ENCODE data around the gene MVB12B. TPM values are rescaled to one million over a fixed set of nuclear protein-coding genes. Genes with fewer than 3 reads are reported as not detected.

Gene MVB12B
- total and polyA plus RNA-seq, 9 donors, result 7.0 to 23.1 (median 17.8) TPM

DNA sequence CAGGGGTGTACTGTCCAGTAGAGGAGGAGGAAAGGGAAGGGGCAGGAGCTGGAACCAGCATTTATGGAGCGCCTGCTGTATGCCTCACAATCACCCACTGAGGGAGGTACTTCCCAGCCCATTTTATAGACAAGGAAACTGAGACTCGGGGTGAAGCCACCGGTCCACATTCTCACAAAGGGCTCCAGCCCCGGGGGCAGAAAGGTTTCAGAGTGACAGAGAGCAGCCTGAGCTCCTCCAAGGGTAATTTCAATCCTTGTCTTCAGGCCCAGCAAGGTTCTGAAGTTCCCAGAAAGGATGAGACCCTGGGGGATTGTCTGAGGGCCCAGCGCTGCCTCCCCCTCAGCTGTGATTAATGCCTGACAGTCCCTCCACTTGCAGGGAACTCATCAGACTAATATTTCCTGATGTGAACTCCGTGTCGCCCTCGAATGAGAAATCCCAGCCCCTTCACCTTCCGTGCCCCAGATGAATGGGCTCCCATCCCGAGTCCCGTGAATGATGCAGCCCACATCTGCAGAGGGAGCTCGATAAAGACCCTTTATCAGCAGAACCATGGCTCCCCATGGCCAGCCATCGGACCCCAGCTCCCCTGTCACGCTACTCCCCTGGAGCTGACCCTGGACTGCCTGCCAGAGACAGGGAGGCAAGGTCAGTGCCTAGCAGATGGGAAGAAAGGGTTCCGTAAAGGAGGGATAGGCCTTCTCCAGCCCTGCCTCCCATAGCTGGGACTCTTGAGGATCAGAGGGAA lies 32.1 kb upstream of the MVB12B start:
- no peak for DNase-seq
- Histone ChIP-seq H3K27me3 (no peaks in the 10 kb centered on the region), H3K4me3 (no peak overlapping the region), H3K27ac (no peak overlapping the region), H3K4me1 (ENCODE audit: insufficient read depth) (no peaks in the 10 kb centered on the region), H3K9me3 (no peaks in the 10 kb centered on the region), H3K36me3 (no peaks in the 10 kb centered on the region)
- TF ChIP-seq, protein P1, sequence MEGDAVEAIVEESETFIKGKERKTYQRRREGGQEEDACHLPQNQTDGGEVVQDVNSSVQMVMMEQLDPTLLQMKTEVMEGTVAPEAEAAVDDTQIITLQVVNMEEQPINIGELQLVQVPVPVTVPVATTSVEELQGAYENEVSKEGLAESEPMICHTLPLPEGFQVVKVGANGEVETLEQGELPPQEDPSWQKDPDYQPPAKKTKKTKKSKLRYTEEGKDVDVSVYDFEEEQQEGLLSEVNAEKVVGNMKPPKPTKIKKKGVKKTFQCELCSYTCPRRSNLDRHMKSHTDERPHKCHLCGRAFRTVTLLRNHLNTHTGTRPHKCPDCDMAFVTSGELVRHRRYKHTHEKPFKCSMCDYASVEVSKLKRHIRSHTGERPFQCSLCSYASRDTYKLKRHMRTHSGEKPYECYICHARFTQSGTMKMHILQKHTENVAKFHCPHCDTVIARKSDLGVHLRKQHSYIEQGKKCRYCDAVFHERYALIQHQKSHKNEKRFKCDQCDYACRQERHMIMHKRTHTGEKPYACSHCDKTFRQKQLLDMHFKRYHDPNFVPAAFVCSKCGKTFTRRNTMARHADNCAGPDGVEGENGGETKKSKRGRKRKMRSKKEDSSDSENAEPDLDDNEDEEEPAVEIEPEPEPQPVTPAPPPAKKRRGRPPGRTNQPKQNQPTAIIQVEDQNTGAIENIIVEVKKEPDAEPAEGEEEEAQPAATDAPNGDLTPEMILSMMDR (IDR thresholded peaks at IDR 0.05), result no peak
- TF ChIP-seq EP300 (IDR thresholded peaks at IDR 0.05), result no peak
- no peak for TF ChIP-seq POLR2A (IDR thresholded peaks at IDR 0.05)
- WGBS, 3 donors, result 42 to 58% (median 44%) methylated on average over 14 to 15 of the region's 15 CpGs
- intact Hi-C loops (cut with DNase I), result no loop called here

DNA sequence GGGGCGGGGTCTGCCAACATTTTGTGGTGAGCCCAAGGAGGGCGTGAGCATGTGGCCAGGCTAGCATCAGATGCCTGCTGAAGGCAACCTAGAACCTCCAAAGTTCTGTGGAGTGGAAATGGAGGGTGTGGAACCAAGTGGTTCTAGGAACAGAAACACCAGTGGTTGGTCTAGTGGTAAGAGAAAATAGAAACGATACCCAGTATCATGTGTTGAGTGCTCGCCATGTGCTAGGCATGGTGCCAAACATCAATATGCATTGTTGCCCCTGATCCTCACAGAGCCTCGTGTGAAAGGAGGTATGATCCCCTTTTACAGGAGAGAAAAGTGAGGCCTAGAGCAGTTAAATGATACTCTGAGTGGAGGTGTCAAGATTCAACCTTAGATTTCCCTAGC lies 31.5 kb upstream of the MVB12B start:
- 84 to 87% (median 85%) methylated on average over 5 of the region's 5 CpGs for WGBS, 3 donors
- intact Hi-C loops (cut with DNase I), result no loop called here

DNA sequence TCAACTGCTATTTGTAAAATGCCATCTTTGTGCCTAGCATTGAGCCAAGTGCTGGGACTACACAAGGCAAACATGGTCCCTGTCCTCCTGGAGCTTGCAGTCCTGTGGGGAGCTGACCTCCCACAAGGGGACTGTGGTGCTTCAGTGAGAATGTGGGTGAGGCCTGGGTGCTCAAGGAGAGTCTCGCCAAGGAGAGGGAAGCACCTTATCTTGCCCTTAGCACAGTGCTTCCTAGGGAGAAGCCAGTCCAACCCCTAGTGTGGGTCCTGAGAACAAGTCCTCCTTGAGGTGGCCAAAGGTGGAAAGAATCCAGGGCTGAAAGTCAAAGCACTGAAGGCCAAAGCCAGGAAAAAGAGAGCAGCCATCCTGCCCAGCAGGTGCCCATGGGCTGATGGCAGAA lies 31.1 kb upstream of the MVB12B start:
- WGBS, 3 donors, result 88 to 100% (median 94%) methylated on average over 1 of the region's 1 CpG
- Histone ChIP-seq H3K27me3 (no peaks in the 10 kb centered on the region), H3K9me3 (no peaks in the 10 kb centered on the region), H3K4me3 (no peak overlapping the region), H3K36me3 (no peaks in the 10 kb centered on the region), H3K27ac (no peak overlapping the region), H3K4me1 (ENCODE audit: insufficient read depth) (no peaks in the 10 kb centered on the region)
- intact Hi-C loops (cut with DNase I), result no loop called here
- no peak for DNase-seq
- TF ChIP-seq EP300 (IDR thresholded peaks at IDR 0.05) (no peak), POLR2A (IDR thresholded peaks at IDR 0.05) (no peak)
- TF ChIP-seq, protein P1 (IDR thresholded peaks at IDR 0.05), result no peak

More for the DNA sequence above, 31.5 kb upstream of the MVB12B start:
- Histone ChIP-seq H3K27ac (no peak overlapping the region), H3K36me3 (no peaks in the 10 kb centered on the region), H3K4me1 (ENCODE audit: insufficient read depth) (no peaks in the 10 kb centered on the region), H3K4me3 (no peak overlapping the region), H3K9me3 (no peaks in the 10 kb centered on the region), H3K27me3 (no peaks in the 10 kb centered on the region)
- TF ChIP-seq EP300 (IDR thresholded peaks at IDR 0.05) (no peak), POLR2A (IDR thresholded peaks at IDR 0.05) (no peak)
- TF ChIP-seq, protein P1 (IDR thresholded peaks at IDR 0.05), result no peak
- DNase-seq, result no peak

DNA sequence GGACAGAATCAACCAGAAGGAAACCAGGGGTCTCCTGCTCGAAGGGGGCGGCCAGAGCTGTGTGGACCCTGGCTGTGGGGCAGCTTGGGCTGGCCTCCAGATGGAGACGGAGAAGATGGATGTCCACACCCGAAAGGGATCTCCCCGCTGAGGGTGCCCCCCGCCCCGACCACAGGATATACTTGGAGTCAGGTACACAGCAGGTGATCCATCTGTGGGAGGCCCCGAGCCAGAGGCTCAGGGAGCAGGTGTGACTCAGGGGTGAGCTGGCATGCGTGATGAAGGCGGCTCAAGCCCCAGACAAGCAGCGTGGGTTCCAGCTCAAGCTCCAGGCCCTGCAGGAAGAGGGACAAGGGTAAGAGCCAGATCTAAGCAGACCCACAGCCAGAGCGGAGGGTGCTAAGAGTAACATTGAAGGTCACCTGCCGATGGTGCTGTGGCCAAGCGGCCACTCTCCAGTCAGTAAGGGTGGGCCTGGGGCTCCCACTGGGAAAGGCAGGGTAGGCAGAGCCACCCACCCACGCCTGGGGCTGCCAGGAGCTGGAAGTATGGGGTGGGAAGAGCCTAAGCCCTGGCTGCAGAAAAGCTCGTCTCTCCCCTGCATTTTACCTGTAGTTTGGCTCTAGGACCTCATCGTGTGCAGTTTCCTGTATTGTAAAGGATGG lies 30.6 kb upstream of the MVB12B start:
- Histone ChIP-seq H3K36me3 (no peaks in the 10 kb centered on the region), H3K4me3 (no peak overlapping the region), H3K4me1 (ENCODE audit: insufficient read depth) (no peaks in the 10 kb centered on the region), H3K27ac (no peak overlapping the region), H3K27me3 (no peaks in the 10 kb centered on the region), H3K9me3 (no peaks in the 10 kb centered on the region)
- intact Hi-C loops (cut with DNase I), result no loop called here
- no peak for DNase-seq
- 77 to 84% (median 84%) methylated on average over 17 of the region's 17 CpGs for WGBS, 3 donors
- TF ChIP-seq POLR2A (IDR thresholded peaks at IDR 0.05) (no peak), EP300 (IDR thresholded peaks at IDR 0.05) (no peak)
- TF ChIP-seq, protein P1 (IDR thresholded peaks at IDR 0.05), result no peak
